ENCODE data around the gene PHF13. TPM values are rescaled to one million over a fixed set of nuclear protein-coding genes. Genes with fewer than 3 reads are reported as not detected.
A peak's percentile ranks its signal among the peaks of the same experiment; 100 is the strongest.

Gene PHF13
- total and polyA plus RNA-seq, 4 donors, result 1.4 to 8.7 (median 3.8) TPM

DNA sequence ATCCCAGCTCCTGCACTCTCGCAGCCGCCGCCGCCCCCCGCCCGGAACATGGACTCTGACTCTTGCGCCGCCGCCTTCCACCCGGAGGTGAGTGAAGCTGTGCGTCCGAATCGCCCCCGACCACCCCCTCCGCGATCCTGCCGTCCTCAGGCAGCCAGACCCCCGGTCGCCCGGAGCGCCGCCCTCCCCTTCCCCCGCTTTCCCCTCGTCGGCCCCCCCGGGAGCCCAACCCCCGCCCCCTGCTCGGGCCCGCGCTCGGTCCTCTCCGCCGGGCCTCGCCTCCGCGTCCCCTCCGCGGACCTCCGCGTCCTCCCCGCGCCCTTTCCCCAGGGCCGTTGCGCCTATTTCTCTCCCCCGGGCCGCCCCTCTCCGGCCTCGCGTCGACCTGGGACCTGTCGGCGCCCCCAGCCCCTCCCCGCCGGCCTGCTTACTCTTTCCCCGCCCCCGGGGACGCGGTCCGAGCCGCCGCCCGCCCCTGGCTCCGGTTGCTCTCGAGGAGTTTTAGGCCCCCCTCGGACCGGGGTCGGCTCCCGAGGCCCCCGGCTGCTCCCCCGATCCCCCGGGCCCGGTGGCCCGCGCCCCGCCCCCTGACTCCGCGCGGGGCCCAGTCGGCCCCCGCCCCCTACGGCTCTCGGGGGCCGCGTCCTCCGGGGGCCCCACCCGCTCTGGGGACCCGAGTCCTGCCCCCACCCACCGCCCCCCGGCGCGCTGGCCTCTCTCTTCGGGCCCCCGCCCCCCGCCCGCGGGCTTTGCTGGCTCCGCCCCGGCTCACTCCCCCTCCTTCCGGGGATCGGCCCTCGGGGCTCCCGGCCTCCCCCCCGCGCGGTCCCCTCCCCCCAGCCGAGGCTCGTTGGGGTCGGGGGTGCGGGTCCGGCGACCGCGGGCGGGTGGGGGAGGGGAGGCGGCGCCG lies 743 bp downstream of the PHF13 start:
- Histone ChIP-seq H3K36me3 (ENCODE audit: control insufficient read depth in 4 of 4, insufficient read depth in 3 of 4, low read depth in 1 of 4, low read length in 3 of 4) (peaks cover 0 to 1% (median 0%) of the 10 kb centered on the region in 4 donors), H3K27me3 (ENCODE audit: control insufficient read depth in 4 of 4, insufficient read depth in 4 of 4, low read length in 3 of 4) (no peaks in the 10 kb centered on the region), H3K27ac (ENCODE audit: low read depth in 1 of 2, low read length in 2 of 2) (peak overlapping the region; percentile 83 to 95), H3K4me1 (ENCODE audit: control insufficient read depth in 4 of 4, insufficient read depth in 4 of 4, low read length in 3 of 4) (peaks cover 4 to 11% (median 8%) of the 10 kb centered on the region in 4 donors), H3K9ac (ENCODE audit: low read depth in 1 of 2, low read length in 2 of 2) (no peak overlapping the region), H3K9me3 (ENCODE audit: control insufficient read depth in 4 of 4, low read length in 3 of 4) (no peaks in the 10 kb centered on the region), H3K4me3 (ENCODE audit: low read depth in 1 of 3, low read length in 3 of 3) (peak overlapping the region; percentile 59 to 100 (median 78))
- peak; percentile 61 for DNase-seq (ENCODE audit: low spot score)
- WGBS, result 1% methylated on average over 115 of the region's 117 CpGs
- TF ChIP-seq, protein P1, sequence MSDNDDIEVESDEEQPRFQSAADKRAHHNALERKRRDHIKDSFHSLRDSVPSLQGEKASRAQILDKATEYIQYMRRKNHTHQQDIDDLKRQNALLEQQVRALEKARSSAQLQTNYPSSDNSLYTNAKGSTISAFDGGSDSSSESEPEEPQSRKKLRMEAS (IDR thresholded peaks at IDR 0.05), result no peak
- TF ChIP-seq TAF1 (conservative IDR thresholded peaks at IDR 0.05), result no peak
- no peak for TF ChIP-seq SP1 (IDR thresholded peaks at IDR 0.05)
- TF ChIP-seq HNF4G (IDR thresholded peaks at IDR 0.05), result no peak
- TF ChIP-seq FOXA1 (IDR thresholded peaks at IDR 0.05), result no peak
- no peak for TF ChIP-seq RAD21 (IDR thresholded peaks at IDR 0.05)
- no peak for TF ChIP-seq RXRA (IDR thresholded peaks at IDR 0.05)
- TF ChIP-seq, protein P2, sequence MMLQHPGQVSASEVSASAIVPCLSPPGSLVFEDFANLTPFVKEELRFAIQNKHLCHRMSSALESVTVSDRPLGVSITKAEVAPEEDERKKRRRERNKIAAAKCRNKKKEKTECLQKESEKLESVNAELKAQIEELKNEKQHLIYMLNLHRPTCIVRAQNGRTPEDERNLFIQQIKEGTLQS (IDR thresholded peaks at IDR 0.05), result no peak
- TF ChIP-seq ZBTB33 (IDR thresholded peaks at IDR 0.05), result no peak
- no peak for TF ChIP-seq YY1 (IDR thresholded peaks at IDR 0.05)
- TF ChIP-seq JUND (IDR thresholded peaks at IDR 0.05), result no peak
- no peak for TF ChIP-seq REST (IDR thresholded peaks at IDR 0.05)
- TF ChIP-seq HNF4A (conservative IDR thresholded peaks at IDR 0.05), result no peak
- no peak for TF ChIP-seq NR2F2 (IDR thresholded peaks at IDR 0.05)
- TF ChIP-seq FOXA2 (IDR thresholded peaks at IDR 0.05), result no peak
- TF ChIP-seq GABPA (IDR thresholded peaks at IDR 0.05 in 1 of 2, conservative IDR thresholded peaks at IDR 0.05 in 1 of 2), result no peak
- TF ChIP-seq CTCF (IDR thresholded peaks at IDR 0.05; ENCODE audit: low read depth, low read length, missing input control), result no peak
- TF ChIP-seq EGR1 (IDR thresholded peaks at IDR 0.05; ENCODE audit: low read depth in 2 of 2), result no peak

Data from liver (tissue), 9 donors.